GM18861 (cell line): ENCODE data around the gene C6orf132.

Experiments
- ATAC-seq: cut with Tn5 transposase; IDR thresholded peaks from one replicate; pipeline ENCODE4 v1.9.1; 2021; ENCODE audit not compliant: unreplicated experiment

Gene C6orf132

GRCh38 chr6:42079941-42080464 is 62.4 kb downstream of the C6orf132 start:
- no peak for ATAC-seq

GRCh38 chr6:42078386-42078785 is 64.0 kb downstream of the C6orf132 start:
- no peak for ATAC-seq

GRCh38 chr6:42075159-42075838 is 67.1 kb downstream of the C6orf132 start:
- ATAC-seq: no peak

GRCh38 chr6:42073287-42073686 is 69.1 kb downstream of the C6orf132 start:
- ATAC-seq: no peak

GRCh38 chr6:42071881-42072583 is 70.4 kb downstream of the C6orf132 start:
- no peak for ATAC-seq

GRCh38 chr6:42068872-42069522 is 73.4 kb downstream of the C6orf132 start:
- ATAC-seq: no peak

- no peak for ATAC-seq
Observed at GRCh38 chr6:42068173-42068572, 74.2 kb downstream of the C6orf132 start.

GRCh38 chr6:42066156-42066675 is 76.2 kb downstream of the C6orf132 start:
- no peak for ATAC-seq

GRCh38 chr6:42059743-42060142 is 82.7 kb downstream of the C6orf132 start:
- ATAC-seq: no peak

- ATAC-seq: no peak
Observed at GRCh38 chr6:42053601-42054000, 88.8 kb downstream of the C6orf132 start.

GRCh38 chr6:42051268-42051653 is 91.2 kb downstream of the C6orf132 start:
- no peak for ATAC-seq
